K562 (cell line): ENCODE results near the gene MTERF4. TPM values are rescaled to one million over a fixed set of nuclear protein-coding genes. Genes with fewer than 3 reads are reported as not detected.

Source experiments
- EP400 ChIP-seq: fragments of 450-650 bp; IDR thresholded peaks from 2 replicates; pipeline ENCODE4 v1.6.1; 2017; ENCODE audit warnings: antibody characterized with exemption, mild to moderate bottlenecking, moderate library complexity
- FOXP1 ChIP-seq: sonication (generic); formaldehyde crosslinking; IDR thresholded peaks from 2 replicates; pipeline ENCODE4 v1.8.0; 2022; ENCODE audit warnings: mild to moderate bottlenecking, missing genetic modification reagents
- HMGN3 ChIP-seq: IDR thresholded peaks from 2 replicates; pipeline ENCODE4 v1.6.1; 2011; ENCODE audit warnings: borderline replicate concordance, low read depth, mild to moderate bottlenecking, mixed read lengths, low read length; ENCODE audit not compliant: insufficient read length; ENCODE audit errors: extremely low read depth
- HOXB6 ChIP-seq: fragments of 250-450 bp; sonication (Bioruptor Pico); IDR thresholded peaks from 2 replicates; pipeline ENCODE4 v1.5.1; 2022; ENCODE audit warnings: mild to moderate bottlenecking, borderline replicate concordance
- KDM4B ChIP-seq, 2 experiments: fragments of 450-650 bp in 1 of 2; sonication (generic) in 1 of 2; IDR thresholded peaks; 2 replicates each; pipeline ENCODE4 v1.6.1; 2016 to 2017; ENCODE audit warnings: borderline replicate concordance in 2 of 2, antibody characterized with exemption in 1 of 2, low read depth in 1 of 2, mild to moderate bottlenecking in 1 of 2
- KLF1 ChIP-seq: fragments of 450-650 bp; IDR thresholded peaks from 2 replicates; pipeline ENCODE4 v1.6.1; 2016; ENCODE audit warnings: missing genetic modification characterization, missing compliant biosample characterization
- KLF13 ChIP-seq: fragments of 450-650 bp; IDR thresholded peaks from 2 replicates; pipeline ENCODE4 v1.6.1; 2016; ENCODE audit warnings: missing genetic modification characterization, low read depth, mild to moderate bottlenecking, missing compliant biosample characterization, moderate library complexity, borderline replicate concordance
- MTA2 ChIP-seq: fragments of 450-650 bp; IDR thresholded peaks from 2 replicates; pipeline ENCODE4 v1.6.1; 2016; ENCODE audit warnings: low read depth
- MXD1 ChIP-seq: fragments of 250-450 bp; sonication (Bioruptor Pico); IDR thresholded peaks from 2 replicates; pipeline ENCODE4 v1.8.0; 2021; ENCODE audit warnings: borderline replicate concordance, mild to moderate bottlenecking, moderate library complexity; ENCODE audit not compliant: poor library complexity, severe bottlenecking
- PTBP1 ChIP-seq: fragments of 200-400 bp; formaldehyde crosslinking; IDR thresholded peaks from 2 replicates; pipeline ENCODE4 v1.6.1; 2017; ENCODE audit warnings: low read depth, low read length
- SMARCE1 ChIP-seq: fragments of 450-650 bp; IDR thresholded peaks from 2 replicates; pipeline ENCODE4 v1.7.1; 2016; ENCODE audit warnings: mild to moderate bottlenecking
- THRA ChIP-seq: fragments of 450-650 bp; IDR thresholded peaks from 2 replicates; pipeline ENCODE4 v1.6.1; 2017; ENCODE audit warnings: mild to moderate bottlenecking, moderate library complexity
- TOE1 ChIP-seq, 2 experiments: fragments of 450-650 bp in 1 of 2; sonication (generic) in 1 of 2; formaldehyde crosslinking in 1 of 2; IDR thresholded peaks; 2 replicates each; pipeline versions ENCODE4 v1.7.1 to v1.8.0; 2016 to 2022; ENCODE audit warnings: borderline replicate concordance in 2 of 2, mild to moderate bottlenecking in 2 of 2, antibody characterized with exemption in 1 of 2, inconsistent platforms in 1 of 2, low read depth in 1 of 2, missing genetic modification reagents in 1 of 2, moderate library complexity in 1 of 2
- USF1 ChIP-seq: sonication (generic); formaldehyde crosslinking; IDR thresholded peaks from 2 replicates; pipeline ENCODE4 v1.9.0; 2022; ENCODE audit warnings: mild to moderate bottlenecking, missing genetic modification reagents
- ZNF518B ChIP-seq: fragments of 250-450 bp; sonication (Bioruptor Pico); IDR thresholded peaks from 2 replicates; pipeline ENCODE4 v1.5.0; 2021; ENCODE audit warnings: mild to moderate bottlenecking, moderate library complexity
- ZNF740 ChIP-seq, 3 experiments: fragments of 200-800 bp in 1 of 3; sonication (Bioruptor generic) in 1 of 3; sonication (generic) in 1 of 3; formaldehyde crosslinking in 1 of 3; IDR thresholded peaks; 2 replicates each; pipeline versions ENCODE4 v1.6.1 to v1.8.0; 2016 to 2022; ENCODE audit warnings: mild to moderate bottlenecking in 2 of 3, missing compliant biosample characterization in 2 of 3, missing genetic modification characterization in 2 of 3, missing genetic modification reagents in 1 of 3
- polyA plus RNA-seq, 8 experiments: library from polyadenylated mRNA; depleted of rRNA in 4 of 8; stranded (reverse) in 5 of 8; unstranded in 3 of 8; fragments of >200 nt; fragmentation: Nextera tagmentation in 2 of 8; fragmentation: Illumina TruSeq in 1 of 8; extraction: Ambion mirVana in 2 of 8; extraction: Trizol in 1 of 8; gene quantifications; 2 replicates each; pipeline versions ENCODE4 v1.2.1 to v1.2.3, GENCODE V29; 2011 to 2014; ENCODE audit warnings: inconsistent platforms in 1 of 8, missing spikeins in 1 of 8
- total RNA-seq, 7 experiments: library from RNA; depleted of rRNA in 6 of 7; stranded (reverse); fragments of >200 nt in 6 of 7; fragmentation: Illumina TruSeq in 2 of 7; extraction: Trizol in 2 of 7; gene quantifications; 2 replicates each; pipeline versions ENCODE4 v1.2.1 to v1.2.3, GENCODE V29; 2011 to 2021; ENCODE audit warnings: low replicate concordance in 1 of 7

Gene MTERF4
- total and polyA plus RNA-seq, 9 of the 15 experiments (the other 6 are each of a cell fraction or from before 2014, with no cell fraction given) = 15.3 to 29.6 (median 21.2) TPM

GRCh38 chr2:241102239-241102803, at the start of gene MTERF4 (continued):
- peak; percentile 85 for TF ChIP-seq EP400
- no peak for TF ChIP-seq PTBP1
- TF ChIP-seq MXD1 (CRISPR knock-in tag) = no peak
- peak in 1 of 2 experiments; percentile 99; a peak in 2 of 4 replicates for TF ChIP-seq KDM4B (IDR thresholded peaks at IDR 0.05; ENCODE audit: borderline replicate concordance in 2 of 2, low read depth in 1 of 2)
- no peak for TF ChIP-seq MTA2
- no peak for TF ChIP-seq ZNF740 (CRISPR knock-in tag; IDR thresholded peaks at IDR 0.05)
- no peak for TF ChIP-seq ZNF740 (tag; IDR thresholded peaks at IDR 0.05)
- peak; percentile 65 for TF ChIP-seq KLF13
- TF ChIP-seq KLF1 = peak; percentile 63; the same call in 1 of the 2 replicates
- TF ChIP-seq FOXP1 = peak; percentile 67; the same call in 1 of the 2 replicates
- no peak for TF ChIP-seq ZNF518B
- peak; percentile 69; the same call in 1 of the 2 replicates for TF ChIP-seq TOE1 (IDR thresholded peaks at IDR 0.05; ENCODE audit: borderline replicate concordance)
- no peak for TF ChIP-seq TOE1 (CRISPR knock-in tag; IDR thresholded peaks at IDR 0.05; ENCODE audit: borderline replicate concordance, low read depth)
- no peak for TF ChIP-seq SMARCE1
- 0 out of 2 replicates have a peak, but pooled peaks have one; percentile 16 for TF ChIP-seq USF1 (CRISPR knock-in tag)
- no peak for TF ChIP-seq HOXB6 (CRISPR knock-in tag)
- TF ChIP-seq HMGN3 = peak; percentile 81
- TF ChIP-seq THRA = no peak
